C4-2B (cell line): Measurements from ENCODE around the gene NMBR.

ENCODE experiments used
- CTCF ChIP-seq: fragments of 450-650 bp; conservative IDR thresholded peaks from 2 replicates; pipeline ENCODE4 v1.5.1; 2017; ENCODE audit warnings: mild to moderate bottlenecking
- ZFX ChIP-seq: fragments of 450-650 bp; IDR thresholded peaks from 2 replicates; pipeline ENCODE4 v1.6.1; 2017

GRCh38 chr6:142172758-142173157, 25.8 kb upstream of the NMBR start:
- TF ChIP-seq CTCF (no peak), ZFX (no peak)
